Tibial artery (tissue), 4 donors: Measurements from ENCODE around the gene NTM.

Experiments
- DNase-seq, 2 donors: peaks; one replicate each; pipeline ENCODE4 v3.0.0-alpha.2; 2019
- H3K27ac ChIP-seq, 2 donors: fragments of 200-600 bp; sonication (generic) in 1 of 2; 1 replicate in 1 of 2; 2 replicates in 1 of 2; pipeline ENCODE4 v1.5.1; 2018 to 2019; ENCODE audit warnings: mild to moderate bottlenecking in 1 of 2
- H3K27me3 ChIP-seq, 2 donors: fragments of 200-600 bp; sonication (generic) in 1 of 2; one replicate each; pipeline versions ENCODE4 v1.5.1 to v1.6.0; 2016 to 2019
- H3K36me3 ChIP-seq, 3 donors: fragments of 200-600 bp; sonication (generic) in 2 of 3; one replicate each; pipeline ENCODE4 v1.5.1; 2016 to 2019; ENCODE audit warnings: mild to moderate bottlenecking in 2 of 3
- H3K4me1 ChIP-seq, 4 donors: fragments of 200-600 bp; sonication (generic) in 2 of 4; 1 replicate in 3 of 4; 2 replicates in 1 of 4; pipeline ENCODE4 v1.5.1; 2016 to 2019
- H3K4me3 ChIP-seq, 2 donors: fragments of 200-600 bp; sonication (generic) in 1 of 2; 1 replicate in 1 of 2; 2 replicates in 1 of 2; pipeline ENCODE4 v1.5.1; 2018 to 2019; ENCODE audit warnings: mild to moderate bottlenecking in 2 of 2
- H3K9me3 ChIP-seq, 3 donors: fragments of 200-600 bp; sonication (generic) in 1 of 3; one replicate each; pipeline ENCODE4 v1.5.1; 2016 to 2019
- intact Hi-C: fragments of 100-400 bp; cut with DNase I; formaldehyde crosslinking; loops from one replicate; pipeline ENCODE4 v1.15.0; 2023; ENCODE audit warnings: low total_unique reads
- TF ChIP-seq, protein P1 (sequence below), 2 experiments: fragments of 200-600 bp in 1 of 2; fragments of 450-650 bp in 1 of 2; IDR thresholded peaks; one replicate each; pipeline ENCODE4 v1.5.1; 2017 to 2019; ENCODE audit warnings: antibody characterized with exemption in 2 of 2, mild to moderate bottlenecking in 1 of 2, moderate library complexity in 1 of 2

The NTM gene

DNA sequence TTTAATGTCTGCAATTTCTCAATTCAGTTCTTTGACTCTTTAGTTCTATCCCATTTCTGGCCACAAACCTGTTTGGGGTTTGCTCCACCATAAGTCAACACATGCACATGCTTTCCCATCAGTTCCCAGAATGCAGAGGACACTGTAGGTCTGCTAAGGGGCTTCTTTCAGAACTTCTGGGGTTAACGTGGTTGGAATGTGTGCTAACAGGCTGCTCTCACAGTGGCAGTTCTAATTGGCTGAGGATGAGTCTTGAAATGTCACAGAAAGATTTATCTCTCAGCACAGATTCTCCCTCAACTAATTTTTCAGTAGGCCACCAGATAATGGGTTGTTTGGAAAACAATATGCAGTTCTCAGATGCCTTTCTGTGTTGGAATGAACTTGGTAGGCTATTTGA is 703.4 kb downstream of the NTM start:
- Histone ChIP-seq H3K9me3 (no peaks in the 10 kb centered on the region), H3K27me3 (no peaks in the 10 kb centered on the region), H3K4me3 (no peak overlapping the region), H3K4me1 (no peaks in the 10 kb centered on the region), H3K27ac (no peak overlapping the region), H3K36me3 (no peaks in the 10 kb centered on the region)
- intact Hi-C loops: no loop called here
- TF ChIP-seq, protein P1, sequence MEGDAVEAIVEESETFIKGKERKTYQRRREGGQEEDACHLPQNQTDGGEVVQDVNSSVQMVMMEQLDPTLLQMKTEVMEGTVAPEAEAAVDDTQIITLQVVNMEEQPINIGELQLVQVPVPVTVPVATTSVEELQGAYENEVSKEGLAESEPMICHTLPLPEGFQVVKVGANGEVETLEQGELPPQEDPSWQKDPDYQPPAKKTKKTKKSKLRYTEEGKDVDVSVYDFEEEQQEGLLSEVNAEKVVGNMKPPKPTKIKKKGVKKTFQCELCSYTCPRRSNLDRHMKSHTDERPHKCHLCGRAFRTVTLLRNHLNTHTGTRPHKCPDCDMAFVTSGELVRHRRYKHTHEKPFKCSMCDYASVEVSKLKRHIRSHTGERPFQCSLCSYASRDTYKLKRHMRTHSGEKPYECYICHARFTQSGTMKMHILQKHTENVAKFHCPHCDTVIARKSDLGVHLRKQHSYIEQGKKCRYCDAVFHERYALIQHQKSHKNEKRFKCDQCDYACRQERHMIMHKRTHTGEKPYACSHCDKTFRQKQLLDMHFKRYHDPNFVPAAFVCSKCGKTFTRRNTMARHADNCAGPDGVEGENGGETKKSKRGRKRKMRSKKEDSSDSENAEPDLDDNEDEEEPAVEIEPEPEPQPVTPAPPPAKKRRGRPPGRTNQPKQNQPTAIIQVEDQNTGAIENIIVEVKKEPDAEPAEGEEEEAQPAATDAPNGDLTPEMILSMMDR (IDR thresholded peaks at IDR 0.05): no peak
- no peak for DNase-seq

DNA sequence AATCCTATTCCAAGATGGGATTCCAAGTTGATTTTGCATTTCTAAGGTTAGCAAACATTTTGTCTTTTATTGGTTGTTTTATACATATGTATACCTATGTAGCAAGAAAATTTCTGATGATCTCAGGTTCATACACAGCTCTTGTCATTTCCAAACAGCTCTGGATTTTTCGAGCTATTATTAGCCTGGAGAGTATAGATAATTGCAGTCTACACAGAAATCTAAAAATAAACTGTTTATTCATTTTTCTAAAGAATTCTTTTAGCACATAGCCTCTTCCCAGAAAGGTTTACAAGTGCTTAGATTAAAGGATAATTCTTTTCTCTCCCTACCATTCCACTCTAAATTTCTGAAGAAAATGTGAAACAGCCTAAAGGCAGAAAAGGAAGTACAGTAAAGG is 705.0 kb downstream of the NTM start:
- TF ChIP-seq, protein P1 (IDR thresholded peaks at IDR 0.05): no peak
- Histone ChIP-seq H3K4me1 (no peaks in the 10 kb centered on the region), H3K4me3 (no peak overlapping the region), H3K27ac (no peak overlapping the region), H3K9me3 (no peaks in the 10 kb centered on the region), H3K27me3 (no peaks in the 10 kb centered on the region), H3K36me3 (no peaks in the 10 kb centered on the region)
- intact Hi-C loops: no loop called here
- DNase-seq: no peak

DNA sequence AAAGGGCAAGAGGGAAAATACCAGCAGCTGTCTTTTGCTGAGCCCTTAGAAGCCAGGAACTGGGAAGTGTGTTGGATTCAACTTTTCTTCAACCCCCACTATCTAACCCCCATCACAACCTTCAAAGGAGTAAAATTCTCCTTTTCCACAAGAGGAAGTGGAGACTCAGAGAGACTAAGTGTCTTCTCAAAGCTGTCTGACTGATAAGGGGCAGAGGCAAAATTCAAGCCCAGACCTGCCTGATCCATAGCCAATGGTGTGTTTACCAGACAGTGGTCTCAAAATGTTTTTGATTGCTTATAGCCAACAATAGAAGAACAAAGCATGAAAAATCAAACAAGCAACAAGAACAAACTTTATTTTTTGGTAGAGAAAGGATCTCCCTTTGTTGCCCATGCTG is 707.0 kb downstream of the NTM start:
- H3K4me1 ChIP-seq: no peaks in the 10 kb centered on the region
- no peaks in the 10 kb centered on the region for H3K36me3 ChIP-seq
- no peak overlapping the region for H3K4me3 ChIP-seq
- intact Hi-C loops: no loop called here
- no peak for DNase-seq
- H3K27ac ChIP-seq: no peak overlapping the region
- H3K27me3 ChIP-seq: no peaks in the 10 kb centered on the region
- TF ChIP-seq, protein P1 (IDR thresholded peaks at IDR 0.05): no peak
- peaks cover 0 to 3% (median 0%) of the 10 kb centered on the region in 3 donors for H3K9me3 ChIP-seq

DNA sequence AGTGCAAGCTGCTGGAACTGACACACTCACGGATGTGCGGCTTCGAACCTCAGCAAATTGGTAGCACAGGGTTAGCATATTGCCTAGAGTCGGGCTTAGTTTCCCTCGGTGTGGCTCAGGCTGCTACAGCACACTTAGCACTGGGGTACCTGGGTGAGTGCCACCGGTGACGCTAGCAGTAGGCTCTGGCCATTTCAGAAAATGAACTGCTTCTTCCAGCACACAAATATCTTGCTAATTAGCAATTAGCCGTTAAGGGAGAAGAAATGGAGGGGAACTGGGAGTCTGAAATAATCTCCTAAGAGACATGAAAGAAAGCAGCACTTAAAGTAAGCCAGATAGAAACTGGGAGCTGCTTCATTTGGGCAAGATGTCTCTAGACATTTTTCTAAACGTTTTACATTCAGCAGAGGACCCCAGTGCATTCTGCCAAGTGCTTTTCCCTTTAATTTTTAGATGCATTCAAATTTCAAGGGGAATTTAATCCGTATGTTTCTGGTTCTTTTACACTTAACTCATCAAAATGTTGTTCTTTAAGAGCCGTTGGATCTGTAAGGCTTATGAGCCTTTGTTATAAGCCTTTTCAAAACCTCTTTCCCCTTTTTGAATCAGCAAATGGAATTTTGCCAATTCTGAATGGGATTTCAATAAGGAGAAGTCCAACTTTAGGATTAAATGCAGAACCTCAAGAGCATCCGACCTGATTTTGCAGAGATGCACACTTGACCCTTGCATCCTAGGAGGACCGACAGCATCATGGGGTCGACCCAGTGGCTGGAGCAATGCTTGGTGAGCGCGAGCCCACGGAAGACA is 708.1 kb downstream of the NTM start:
- Histone ChIP-seq H3K4me1 (no peaks in the 10 kb centered on the region), H3K27me3 (no peaks in the 10 kb centered on the region), H3K27ac (no peak overlapping the region), H3K4me3 (no peak overlapping the region), H3K36me3 (no peaks in the 10 kb centered on the region), H3K9me3 (peaks cover 0 to 7% (median 5%) of the 10 kb centered on the region in 3 donors)
- DNase-seq: no peak
- TF ChIP-seq, protein P1 (IDR thresholded peaks at IDR 0.05): no peak
- intact Hi-C loops: no loop called here

DNA sequence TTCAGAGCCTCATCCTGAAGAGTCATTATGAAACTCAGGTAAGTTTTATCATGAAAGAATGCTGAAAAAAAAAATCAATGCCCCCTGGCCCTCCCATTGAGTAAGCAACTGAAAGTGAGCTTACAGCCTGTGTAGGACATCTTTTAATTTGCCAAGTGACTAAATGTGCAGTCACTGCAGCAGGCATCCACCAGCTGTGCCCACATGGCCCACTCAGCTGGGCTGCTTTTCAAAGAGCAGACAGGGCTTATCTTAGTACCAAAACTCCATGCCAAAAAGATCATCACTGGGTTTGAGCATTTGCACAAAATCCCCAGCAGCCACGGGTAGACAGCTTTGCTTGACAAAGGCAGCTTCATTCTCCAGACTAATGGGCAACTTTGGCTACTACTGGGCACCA is 709.7 kb downstream of the NTM start:
- Histone ChIP-seq H3K27me3 (no peaks in the 10 kb centered on the region), H3K27ac (no peak overlapping the region), H3K4me1 (no peaks in the 10 kb centered on the region), H3K9me3 (peaks cover 0 to 15% (median 10%) of the 10 kb centered on the region in 3 donors), H3K36me3 (no peaks in the 10 kb centered on the region), H3K4me3 (no peak overlapping the region)
- DNase-seq: no peak
- intact Hi-C loops: no loop called here
- TF ChIP-seq, protein P1 (IDR thresholded peaks at IDR 0.05): no peak
